Heart left ventricle (tissue), 16 donors: ENCODE measurements around the gene GPATCH2L. TPM values are rescaled to one million over a fixed set of nuclear protein-coding genes. Genes with fewer than 3 reads are reported as not detected.

Experiments used
- ATAC-seq, 4 donors: fragments of 200-7000 bp; cut with Tn5 transposase; one replicate each; pipeline ENCODE4 v1.9.1; 2020 to 2022; ENCODE audit warnings: moderate library complexity in 4 of 4, mild to moderate bottlenecking in 3 of 4, moderate number of reproducible peaks in 1 of 4
- DNase-seq, 5 donors: peaks; one replicate each; pipeline ENCODE4 v3.0.0-alpha.2; 2020
- H3K27ac ChIP-seq, 12 donors: fragments of 200-600 bp; sonication (generic) in 4 of 12; one replicate each; pipeline versions ENCODE4 v1.5.0 to v1.8.0; 2016 to 2022; ENCODE audit warnings: mild to moderate bottlenecking in 2 of 12
- H3K27me3 ChIP-seq, 9 donors: fragments of 200-600 bp; sonication (generic) in 2 of 9; one replicate each; pipeline versions ENCODE4 v1.5.1 to v1.8.0; 2016 to 2022; ENCODE audit warnings: mild to moderate bottlenecking in 3 of 9
- H3K36me3 ChIP-seq, 9 donors: fragments of 200-600 bp; sonication (generic) in 2 of 9; one replicate each; pipeline versions ENCODE4 v1.5.0 to v1.8.0; 2018 to 2022; ENCODE audit warnings: mild to moderate bottlenecking in 2 of 9
- H3K4me1 ChIP-seq, 12 donors: fragments of 200-600 bp; sonication (generic) in 4 of 12; one replicate each; pipeline versions ENCODE4 v1.5.0 to v1.8.0; 2016 to 2022; ENCODE audit warnings: mild to moderate bottlenecking in 3 of 12
- H3K4me3 ChIP-seq, 12 donors: fragments of 200-600 bp; sonication (generic) in 4 of 12; one replicate each; pipeline versions ENCODE4 v1.5.0 to v1.8.0; 2017 to 2022; ENCODE audit warnings: mild to moderate bottlenecking in 9 of 12, moderate library complexity in 4 of 12
- H3K9me3 ChIP-seq, 12 donors: fragments of 200-600 bp; sonication (generic) in 4 of 12; one replicate each; pipeline versions ENCODE4 v1.5.0 to v1.8.0; 2016 to 2022; ENCODE audit warnings: mild to moderate bottlenecking in 1 of 12
- CTCF ChIP-seq, 12 donors: fragments of 200-600 bp; sonication (generic) in 4 of 12; IDR thresholded peaks; one replicate each; pipeline versions ENCODE4 v1.5.0 to v1.8.0; 2018 to 2022; ENCODE audit warnings: antibody characterized with exemption in 12 of 12, mild to moderate bottlenecking in 5 of 12
- POLR2A ChIP-seq, 2 donors: fragments of 450-650 bp; IDR thresholded peaks; one replicate each; pipeline ENCODE4 v1.6.1; 2017; ENCODE audit warnings: antibody characterized with exemption in 2 of 2, mild to moderate bottlenecking in 2 of 2, moderate library complexity in 2 of 2
- WGBS, 4 donors: extraction: QIAGEN DNeasy Blood & Tissue Kit in 2 of 4; methylation state at CpG; one replicate each; pipeline versions ENCODE4 v1.1.5 to v1.1.7; 2013 to 2018; 5-methylcytosine and 5-hydroxymethylcytosine counted together
- intact Hi-C, 10 donors: fragments of 100-400 bp; cut with DNase I; formaldehyde crosslinking; loops; one replicate each; pipeline versions ENCODE4 v1.11.1 to v1.14.2; 2022
- polyA plus RNA-seq, 2 donors: library from polyadenylated mRNA; stranded (reverse); fragments of 200-250 nt; gene quantifications; one replicate each; pipeline ENCODE4 v1.2.3, GENCODE V29; 2013
- total RNA-seq, 9 donors: library from RNA; depleted of rRNA in 2 of 9; stranded (reverse); fragments of >200 nt in 2 of 9; fragmentation: NEBNext Ultra II Directional in 3 of 9; extraction: Animal tissue kit (Norgen Biotek cat#: 25700) in 3 of 9; gene quantifications; one replicate each; pipeline versions ENCODE4 v1.1.0 to v1.2.4, GENCODE V29; 2016 to 2023
- donor health status: ischemic (EF 13 %, LVEDD 7.1; RV severe dilation, severe dysfunction).
- donor health status: healthy with polysubstance abuse.
- donor health status: DM: no; HTN: yes; CAD: no.
- donor health status: DM: no; HTN: no; CAD: no.
- donor health status: ischemic (EF 25% LVEDD 6.9; RV normal size, moderate dysfunction).
- donor health status: ischemic (EF 25% LVEDD 5.7; RV mildly dilated, moderate dysfunction).
- donor health status: healthy.
- donor health status: DM: yes; HTN: yes; CAD: no.
- donor health status: ischemic (EF 35%, LVEDD 5.7; RV mildly dilated, moderate dysfunction).
- donor health status: nonischemic (EF 11% LVEDD 7.7; RV severe dilation, severe dysfunction).
- donor health status: DM: yes; HTN: yes; CAD: no.
- donor health status: PGD.
- donor health status: ischemic (EF 29% LVEDD 5.4; RV normal size, mild dysfunction).
- donor health status: nonischemic (EF 23%, LVEDD 6.1; RV moderate dilation, normal function).

GPATCH2L gene
- total and polyA plus RNA-seq, 11 donors, result 5.7 to 32.8 (median 24.9) TPM

- no peak for TF ChIP-seq POLR2A (IDR thresholded peaks at IDR 0.05)
- no peak for TF ChIP-seq CTCF (IDR thresholded peaks at IDR 0.05)
- H3K27ac ChIP-seq, result no peak overlapping the region
- H3K36me3 ChIP-seq, result peaks cover 0 to 95% (median 89%) of the 10 kb centered on the region in 9 donors
- H3K9me3 ChIP-seq, result no peaks in the 10 kb centered on the region
- no peaks in the 10 kb centered on the region for H3K4me1 ChIP-seq
- no peak for DNase-seq
- H3K4me3 ChIP-seq, result no peak overlapping the region
- no peak for ATAC-seq
- intact Hi-C loops, result no loop called here
- WGBS, 4 donors, result 91 to 93% (median 92%) methylated on average over 3 of the region's 3 CpGs
- no peaks in the 10 kb centered on the region for H3K27me3 ChIP-seq
Measured at GRCh38 chr14:76175942-76176341, 24.2 kb downstream of the GPATCH2L start.

GRCh38 chr14:76181546-76181945 is 29.8 kb downstream of the GPATCH2L start:
- no peak overlapping the region for H3K27ac ChIP-seq
- H3K4me1 ChIP-seq, result peaks cover 0 to 6% (median 0%) of the 10 kb centered on the region in 12 donors
- H3K9me3 ChIP-seq, result no peaks in the 10 kb centered on the region
- H3K27me3 ChIP-seq, result no peaks in the 10 kb centered on the region
- peaks cover 0 to 94% (median 71%) of the 10 kb centered on the region in 9 donors for H3K36me3 ChIP-seq
- intact Hi-C loops, result no loop called here
- no peak for DNase-seq
- H3K4me3 ChIP-seq, result no peak overlapping the region
- TF ChIP-seq POLR2A (IDR thresholded peaks at IDR 0.05), result no peak
- TF ChIP-seq CTCF (IDR thresholded peaks at IDR 0.05), result peak in 6 of 12 donors; percentile 9 to 40 (median 24)
- 60 to 75% (median 66%) methylated on average over 1 of the region's 1 CpG for WGBS, 4 donors
- ATAC-seq, result no peak

GRCh38 chr14:76186308-76187027 is 34.7 kb downstream of the GPATCH2L start:
- Histone ChIP-seq H3K27ac (no peak overlapping the region), H3K27me3 (no peaks in the 10 kb centered on the region), H3K36me3 (peaks cover 0 to 83% (median 40%) of the 10 kb centered on the region in 9 donors), H3K9me3 (no peaks in the 10 kb centered on the region), H3K4me3 (no peak overlapping the region), H3K4me1 (peaks cover 0 to 14% (median 0%) of the 10 kb centered on the region in 12 donors)
- 65 to 70% (median 66%) methylated on average over 4 of the region's 4 CpGs for WGBS, 4 donors
- ATAC-seq (no peak), DNase-seq (no peak)
- intact Hi-C loops, result no loop called here
- TF ChIP-seq POLR2A (IDR thresholded peaks at IDR 0.05) (no peak), CTCF (IDR thresholded peaks at IDR 0.05) (no peak)

- intact Hi-C loops, result no loop called here
- 77 to 88% (median 84%) methylated on average over 2 of the region's 2 CpGs for WGBS, 4 donors
- peaks cover 0 to 86% (median 63%) of the 10 kb centered on the region in 9 donors for H3K36me3 ChIP-seq
Measured at GRCh38 chr14:76191297-76191696, 39.6 kb downstream of the GPATCH2L start.

More at GRCh38 chr14:76191297-76191696, 39.6 kb downstream of the GPATCH2L start:
- no peaks in the 10 kb centered on the region for H3K9me3 ChIP-seq
- DNase-seq (peak in 3 of 5 donors; percentile 17 to 34 (median 28)), ATAC-seq (peak in 3 of 4 donors; percentile 50 to 80 (median 79))
- TF ChIP-seq CTCF (IDR thresholded peaks at IDR 0.05) (no peak), POLR2A (IDR thresholded peaks at IDR 0.05) (no peak)
- H3K4me3 ChIP-seq, result no peak overlapping the region
- peak overlapping the region in 1 of 12 donors; percentile 80 for H3K27ac ChIP-seq
- no peaks in the 10 kb centered on the region for H3K27me3 ChIP-seq
- H3K4me1 ChIP-seq, result peaks cover 0 to 17% (median 0%) of the 10 kb centered on the region in 12 donors
